Loucy (cell line): Measurements from ENCODE around the gene ALPP.
"Not testable (repeated sequence)": the region's sequence is repeated elsewhere in the genome, so short reads cannot be mapped to it uniquely, and the experiment has no call there.

Source experiments
- H2AFZ ChIP-seq: fragments of 200-600 bp; sonication (generic); 2 replicates; pipeline ENCODE4 v1.6.0; 2016; ENCODE audit warnings: antibody characterized with exemption, mild to moderate bottlenecking, low read length, moderate library complexity
- H3F3A ChIP-seq: fragments of 200-600 bp; 2 replicates; pipeline ENCODE4 v1.6.0; 2016; ENCODE audit warnings: antibody characterized with exemption, low read depth, mild to moderate bottlenecking
- H3K27me3 ChIP-seq: fragments of 200-600 bp; sonication (generic); 2 replicates; pipeline ENCODE4 v1.6.1; 2014; ENCODE audit warnings: low read length, mild to moderate bottlenecking; ENCODE audit not compliant: insufficient read depth, poor library complexity, severe bottlenecking
- H3K36me3 ChIP-seq: fragments of 200-600 bp; sonication (generic); 2 replicates; pipeline ENCODE4 v1.6.1; 2016; ENCODE audit warnings: low read length; ENCODE audit not compliant: insufficient read depth
- H3K4me1 ChIP-seq: fragments of 200-600 bp; sonication (generic); 2 replicates; pipeline ENCODE4 v1.5.1; 2014; ENCODE audit warnings: low read length, mild to moderate bottlenecking; ENCODE audit not compliant: insufficient read depth, poor library complexity, severe bottlenecking
- H3K4me2 ChIP-seq: fragments of 200-600 bp; sonication (generic); 2 replicates; pipeline ENCODE4 v1.6.0; 2014; ENCODE audit warnings: antibody characterized with exemption, low read length, low read depth, mild to moderate bottlenecking; ENCODE audit not compliant: poor library complexity, severe bottlenecking
- H3K4me3 ChIP-seq: fragments of 200-600 bp; sonication (generic); 2 replicates; pipeline ENCODE4 v1.5.1; 2014; ENCODE audit warnings: low read length, mild to moderate bottlenecking, mixed read lengths; ENCODE audit not compliant: poor library complexity, severe bottlenecking
- H3K79me2 ChIP-seq: fragments of 200-600 bp; sonication (generic); 2 replicates; pipeline ENCODE4 v1.6.1; 2014; ENCODE audit warnings: low read length; ENCODE audit not compliant: insufficient read depth
- H3K9ac ChIP-seq: fragments of 200-600 bp; sonication (generic); 2 replicates; pipeline ENCODE4 v1.6.0; 2014; ENCODE audit warnings: mild to moderate bottlenecking, low read depth, low read length, moderate library complexity; ENCODE audit not compliant: poor library complexity, severe bottlenecking
- H3K9me2 ChIP-seq: fragments of 200-600 bp; sonication (generic); replicated peaks from 2 replicates; pipeline ENCODE4 v1.6.1; 2016; ENCODE audit warnings: low read depth, low read length, mixed read lengths
- H3K9me3 ChIP-seq: fragments of 200-600 bp; sonication (generic); 2 replicates; pipeline ENCODE4 v1.6.1; 2014; ENCODE audit warnings: mild to moderate bottlenecking, antibody characterized with exemption, low read length, low read depth; ENCODE audit not compliant: insufficient read depth
- H4K20me1 ChIP-seq: fragments of 200-600 bp; sonication (generic); 2 replicates; pipeline ENCODE4 v1.6.0; 2014; ENCODE audit warnings: antibody characterized with exemption, low read length, mild to moderate bottlenecking; ENCODE audit not compliant: insufficient read depth, poor library complexity, severe bottlenecking
- CTCF ChIP-seq: fragments of 200-600 bp; sonication (generic); conservative IDR thresholded peaks from 2 replicates; pipeline ENCODE4 v1.5.1; 2014; ENCODE audit warnings: mild to moderate bottlenecking, antibody characterized with exemption, low read length
- EZH2phosphoT487 ChIP-seq: fragments of 200-600 bp; IDR thresholded peaks from 2 replicates; pipeline ENCODE4 v1.6.1; 2018; ENCODE audit warnings: antibody characterized with exemption, mild to moderate bottlenecking, moderate library complexity, borderline replicate concordance

The ALPP gene

GRCh38 chr2:232377841-232378734, 463 bp upstream of the ALPP start:
- H3K36me3 ChIP-seq: no peaks in the 10 kb centered on the region
- H3K4me2 ChIP-seq: no peak overlapping the region
- no peaks in the 10 kb centered on the region for H3K27me3 ChIP-seq
- no peak overlapping the region for H3K4me3 ChIP-seq
- no peak overlapping the region for H2AFZ ChIP-seq
- H3K4me1 ChIP-seq: no peaks in the 10 kb centered on the region
- H3K9me3 ChIP-seq: no peaks in the 10 kb centered on the region
- H3F3A ChIP-seq: no peaks in the 10 kb centered on the region
- no peaks in the 10 kb centered on the region for H4K20me1 ChIP-seq
- no peak overlapping the region for H3K9ac ChIP-seq
- H3K9me2 ChIP-seq: no peaks in the 10 kb centered on the region
- TF ChIP-seq EZH2phosphoT487 (no peak), CTCF (no peak)
- H3K79me2 ChIP-seq: no peaks in the 10 kb centered on the region

GRCh38 chr2:232379610-232380590, 1.3 kb downstream of the ALPP start:
- not testable (repeated sequence) for H3F3A ChIP-seq, H3K9ac ChIP-seq, H4K20me1 ChIP-seq, H3K4me3 ChIP-seq, H3K9me2 ChIP-seq, H3K4me1 ChIP-seq, H3K4me2 ChIP-seq, H3K79me2 ChIP-seq, H2AFZ ChIP-seq, H3K9me3 ChIP-seq, H3K27me3 ChIP-seq, H3K36me3 ChIP-seq

GRCh38 chr2:232381204-232382031, 2.9 kb downstream of the ALPP start:
- not testable (repeated sequence) for H2AFZ ChIP-seq, H4K20me1 ChIP-seq, H3K4me2 ChIP-seq, H3K9me2 ChIP-seq, H3K36me3 ChIP-seq, H3K79me2 ChIP-seq, H3K9ac ChIP-seq, H3K4me3 ChIP-seq, H3F3A ChIP-seq, H3K27me3 ChIP-seq, H3K4me1 ChIP-seq, H3K9me3 ChIP-seq
